Upper lobe of left lung (tissue), 4 donors: ENCODE data around the gene PDXDC1.
"Not testable (repeated sequence)": the region's sequence is repeated elsewhere in the genome, so short reads cannot be mapped to it uniquely, and the experiment has no call there.

Source experiments
- EP300 ChIP-seq, 4 donors: sonication (generic); formaldehyde crosslinking; IDR thresholded peaks; one replicate each; pipeline ENCODE4 v1.5.1; 2017; ENCODE audit warnings: antibody characterized with exemption in 4 of 4, control low read depth in 2 of 4
- TF ChIP-seq, protein P1 (sequence below), 6 experiments: fragments of 450-650 bp in 4 of 6; fragments of 200-600 bp in 2 of 6; sonication (generic) in 2 of 6; IDR thresholded peaks; one replicate each; pipeline ENCODE4 v1.5.1; 2016 to 2019; ENCODE audit warnings: antibody characterized with exemption in 6 of 6

DNA sequence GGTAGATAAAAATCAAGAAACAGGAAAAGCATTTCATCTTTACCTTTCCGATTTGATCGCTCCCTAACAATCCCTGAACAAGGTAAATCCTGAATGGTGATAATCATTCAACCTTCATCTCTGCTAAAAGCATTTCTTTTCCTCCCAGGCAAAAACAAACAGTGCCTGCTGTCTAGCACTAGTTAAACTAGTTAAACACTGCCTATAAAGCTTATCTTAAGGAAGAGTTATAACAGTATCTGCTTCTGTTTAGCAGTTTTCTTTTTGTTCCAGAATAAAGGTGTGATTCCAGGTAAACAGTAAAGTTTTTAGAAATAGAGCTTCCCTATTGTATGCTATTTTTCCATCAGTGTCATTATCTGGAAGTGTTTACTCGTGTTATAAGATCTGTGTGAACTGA is 6.4 kb downstream of the PDXDC1 start:
- TF ChIP-seq, protein P1, sequence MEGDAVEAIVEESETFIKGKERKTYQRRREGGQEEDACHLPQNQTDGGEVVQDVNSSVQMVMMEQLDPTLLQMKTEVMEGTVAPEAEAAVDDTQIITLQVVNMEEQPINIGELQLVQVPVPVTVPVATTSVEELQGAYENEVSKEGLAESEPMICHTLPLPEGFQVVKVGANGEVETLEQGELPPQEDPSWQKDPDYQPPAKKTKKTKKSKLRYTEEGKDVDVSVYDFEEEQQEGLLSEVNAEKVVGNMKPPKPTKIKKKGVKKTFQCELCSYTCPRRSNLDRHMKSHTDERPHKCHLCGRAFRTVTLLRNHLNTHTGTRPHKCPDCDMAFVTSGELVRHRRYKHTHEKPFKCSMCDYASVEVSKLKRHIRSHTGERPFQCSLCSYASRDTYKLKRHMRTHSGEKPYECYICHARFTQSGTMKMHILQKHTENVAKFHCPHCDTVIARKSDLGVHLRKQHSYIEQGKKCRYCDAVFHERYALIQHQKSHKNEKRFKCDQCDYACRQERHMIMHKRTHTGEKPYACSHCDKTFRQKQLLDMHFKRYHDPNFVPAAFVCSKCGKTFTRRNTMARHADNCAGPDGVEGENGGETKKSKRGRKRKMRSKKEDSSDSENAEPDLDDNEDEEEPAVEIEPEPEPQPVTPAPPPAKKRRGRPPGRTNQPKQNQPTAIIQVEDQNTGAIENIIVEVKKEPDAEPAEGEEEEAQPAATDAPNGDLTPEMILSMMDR (IDR thresholded peaks at IDR 0.05), result not testable (repeated sequence)
- not testable (repeated sequence) for TF ChIP-seq EP300 (IDR thresholded peaks at IDR 0.05)
